ENCODE results near the gene PSENEN. TPM values are rescaled to one million over a fixed set of nuclear protein-coding genes. Genes with fewer than 3 reads are reported as not detected.

PSENEN gene
- total and polyA plus RNA-seq, 9 of the 15 experiments (the other 6 are each of a cell fraction or from before 2014, with no cell fraction given): 34.5 to 299 (median 61.1) TPM

GRCh38 chr19:35717665-35718344, 27.6 kb upstream of the PSENEN start, which contains the start of gene KMT2B (continued):
- no peak for TF ChIP-seq TGIF2 (CRISPR knock-in tag; IDR thresholded peaks at IDR 0.05)
- no peak for TF ChIP-seq CLOCK (CRISPR knock-in tag; IDR thresholded peaks at IDR 0.05; ENCODE audit: borderline replicate concordance)
- no peak for TF ChIP-seq CHAMP1 (IDR thresholded peaks at IDR 0.05)
- no peak for TF ChIP-seq SMARCC2 (IDR thresholded peaks at IDR 0.05; ENCODE audit: low read depth)
- TF ChIP-seq ARID1B (IDR thresholded peaks at IDR 0.05): no peak
- no peak for TF ChIP-seq POLR2A (conservative IDR thresholded peaks at IDR 0.05)
- no peak for TF ChIP-seq ZBTB43 (CRISPR knock-in tag; IDR thresholded peaks at IDR 0.05)
- TF ChIP-seq KAT7 (CRISPR knock-in tag; IDR thresholded peaks at IDR 0.05; ENCODE audit: borderline replicate concordance): no peak
- TF ChIP-seq ZBTB34 (CRISPR knock-in tag; IDR thresholded peaks at IDR 0.05): no peak
- no peak for TF ChIP-seq POLR2AphosphoS2 (IDR thresholded peaks at IDR 0.05; ENCODE audit: low read length)
- no peak for TF ChIP-seq SMARCA4 (IDR thresholded peaks at IDR 0.05)
- no peak for TF ChIP-seq MBD1 (CRISPR knock-in tag; IDR thresholded peaks at IDR 0.05)
- TF ChIP-seq ZNF23 (CRISPR knock-in tag; IDR thresholded peaks at IDR 0.05): no peak
- no peak for TF ChIP-seq E2F3 (CRISPR knock-in tag; IDR thresholded peaks at IDR 0.05)
